Panc1 (cell line): ENCODE measurements around the gene METRN. TPM values are rescaled to one million over a fixed set of nuclear protein-coding genes. Genes with fewer than 3 reads are reported as not detected.

Experiments
- ATAC-seq: fragments of 200-7000 bp; cut with Tn5 transposase; 2 replicates; pipeline ENCODE4 v1.9.1; 2020; ENCODE audit warnings: mild to moderate bottlenecking, moderate library complexity
- BruUV-seq: library from RNA; stranded (reverse); fragments of 400-500 nt; replicated peaks from 2 replicates; lab custom pipeline; 2021; lab: Mats Ljungman, UMichigan
- CTCF ChIA-PET: fragments of 300-600 bp; sonication (Branson Sonifier 250); formaldehyde crosslinking; loops from one replicate; lab custom pipeline; 2022; ENCODE audit warnings: antibody characterized with exemption; lab: Charles Lee
- POLR2A ChIA-PET: fragments of 300-600 bp; sonication (Branson Sonifier 250); formaldehyde crosslinking; loops from one replicate; lab custom pipeline; 2022; ENCODE audit warnings: antibody characterized with exemption; lab: Charles Lee
- DNase-seq: peaks from one replicate; pipeline ENCODE4 v3.0.0-alpha.2; 2010; ENCODE audit warnings: low read depth, low spot score
- H3K27ac ChIP-seq: 2 replicates; pipeline ENCODE4 v1.5.1; 2011; ENCODE audit warnings: mild to moderate bottlenecking, low read length, inconsistent platforms
- H3K27me3 ChIP-seq: fragments of 200-500 bp; sonication (Bioruptor generic); 2 replicates; pipeline ENCODE4 v1.6.0; 2014; ENCODE audit warnings: low read length, inconsistent platforms; ENCODE audit not compliant: control insufficient read depth, insufficient read depth
- H3K36me3 ChIP-seq: fragments of 200-500 bp; sonication (Bioruptor generic); 2 replicates; pipeline ENCODE4 v1.5.1; 2014; ENCODE audit warnings: inconsistent platforms, mild to moderate bottlenecking, low read length, moderate library complexity; ENCODE audit not compliant: control insufficient read depth, insufficient read depth
- H3K4me1 ChIP-seq: 2 replicates; pipeline ENCODE4 v1.5.1; 2011; ENCODE audit warnings: inconsistent platforms, mild to moderate bottlenecking, low read length, moderate library complexity; ENCODE audit not compliant: control insufficient read depth, insufficient read depth
- H3K4me3 ChIP-seq, 2 experiments: 2 replicates each; pipeline ENCODE4 v1.5.1; 2011 to 2012; ENCODE audit warnings: low read depth in 2 of 2, low read length in 2 of 2, mild to moderate bottlenecking in 2 of 2, inconsistent platforms in 1 of 2, moderate library complexity in 1 of 2
- H3K9me3 ChIP-seq: fragments of 200-500 bp; sonication (Bioruptor generic); 2 replicates; pipeline ENCODE4 v1.5.1; 2014; ENCODE audit warnings: low read depth, mild to moderate bottlenecking, inconsistent platforms, low read length, moderate library complexity; ENCODE audit not compliant: control insufficient read depth, insufficient read depth
- POLR2AphosphoS5 ChIP-seq: IDR thresholded peaks from 2 replicates; pipeline ENCODE4 v1.6.1; 2012; ENCODE audit warnings: mild to moderate bottlenecking, low read depth, low read length, moderate library complexity
- SIN3A ChIP-seq: IDR thresholded peaks from 2 replicates; pipeline ENCODE4 v1.6.1; 2012; ENCODE audit warnings: low read depth, mild to moderate bottlenecking, low read length, moderate library complexity, borderline replicate concordance; ENCODE audit not compliant: insufficient read depth
- TCF7L2 ChIP-seq: IDR thresholded peaks from 2 replicates; pipeline ENCODE4 v1.6.1; 2011; ENCODE audit warnings: mild to moderate bottlenecking, low read depth, low read length, inconsistent platforms
- in situ Hi-C: cut with HindIII; loops from 2 replicates; pipeline ENCODE4 v1.10.0; 2016; ENCODE audit warnings: low sequenced_read_pairs, low pct_unique_long_range_greater_than_20kb
- intact Hi-C: fragments of 100-400 bp; cut with micrococcal nuclease; formaldehyde crosslinking; loops from one replicate; pipeline ENCODE4 v1.10.0; 2022; ENCODE audit not compliant: unreplicated experiment
- total RNA-seq: library from RNA; stranded (reverse); gene quantifications from one replicate; pipeline ENCODE4 v1.2.1, GENCODE V29; 2021; ENCODE audit not compliant: unreplicated experiment
- TF ChIP-seq, protein P1 (sequence below), 2 experiments: IDR thresholded peaks; 2 replicates each; pipeline ENCODE4 v1.6.1; 2011 to 2012; ENCODE audit warnings: low read depth in 2 of 2, control low read depth in 1 of 2, low read length in 1 of 2, mild to moderate bottlenecking in 1 of 2, moderate library complexity in 1 of 2; ENCODE audit not compliant: insufficient read depth in 1 of 2
- TF ChIP-seq, protein P2 (sequence below): fragments of 450-650 bp; IDR thresholded peaks from 2 replicates; pipeline ENCODE4 v1.5.1; 2017; ENCODE audit warnings: mild to moderate bottlenecking

The METRN gene
- total RNA-seq, 1 experiment from 2014 or later = 407 TPM

DNA sequence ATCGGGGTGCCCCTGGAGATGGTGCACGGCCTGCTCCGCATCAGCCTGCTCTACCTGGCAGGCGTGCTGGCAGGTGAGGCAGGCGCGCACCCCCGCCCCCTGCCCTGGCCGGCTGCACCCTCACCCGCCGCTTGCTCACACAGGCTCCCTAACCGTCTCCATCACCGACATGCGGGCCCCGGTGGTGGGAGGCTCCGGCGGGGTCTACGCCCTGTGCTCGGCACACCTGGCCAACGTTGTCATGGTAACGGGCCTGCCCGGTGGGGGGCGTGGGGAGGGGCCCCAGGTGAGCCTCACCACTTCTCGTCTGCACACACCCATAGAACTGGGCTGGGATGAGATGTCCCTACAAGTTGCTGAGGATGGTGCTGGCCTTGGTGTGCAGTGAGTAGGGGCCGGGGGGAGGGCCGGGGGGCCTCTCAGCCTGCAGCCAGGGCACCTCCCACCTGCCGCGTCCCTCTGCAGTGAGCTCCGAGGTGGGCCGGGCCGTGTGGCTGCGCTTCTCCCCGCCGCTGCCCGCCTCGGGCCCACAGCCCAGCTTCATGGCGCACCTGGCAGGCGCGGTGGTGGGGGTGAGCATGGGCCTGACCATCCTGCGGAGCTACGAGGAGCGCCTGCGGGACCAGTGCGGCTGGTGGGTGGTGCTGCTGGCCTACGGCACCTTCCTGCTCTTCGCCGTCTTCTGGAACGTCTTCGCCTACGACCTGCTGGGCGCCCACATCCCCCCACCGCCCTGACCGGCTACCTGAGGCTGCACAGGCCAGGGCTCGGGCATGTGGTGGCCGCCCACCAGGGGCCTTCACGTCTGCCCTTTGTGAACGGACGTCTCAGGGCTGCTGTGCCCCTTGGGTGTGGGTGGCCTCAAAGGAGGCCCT, 37.4 kb upstream of the METRN start:
- Histone ChIP-seq H3K36me3 (no peaks in the 10 kb centered on the region), H3K9me3 (no peaks in the 10 kb centered on the region), H3K27me3 (no peaks in the 10 kb centered on the region), H3K4me1 (peaks cover 31% of the 10 kb centered on the region), H3K27ac (no peak overlapping the region), H3K4me3 (no peak overlapping the region)
- ChIA-PET POLR2A (no interaction called here), CTCF (no interaction called here)
- DNase-seq (no peak), ATAC-seq (no peak)
- TF ChIP-seq, protein P1, sequence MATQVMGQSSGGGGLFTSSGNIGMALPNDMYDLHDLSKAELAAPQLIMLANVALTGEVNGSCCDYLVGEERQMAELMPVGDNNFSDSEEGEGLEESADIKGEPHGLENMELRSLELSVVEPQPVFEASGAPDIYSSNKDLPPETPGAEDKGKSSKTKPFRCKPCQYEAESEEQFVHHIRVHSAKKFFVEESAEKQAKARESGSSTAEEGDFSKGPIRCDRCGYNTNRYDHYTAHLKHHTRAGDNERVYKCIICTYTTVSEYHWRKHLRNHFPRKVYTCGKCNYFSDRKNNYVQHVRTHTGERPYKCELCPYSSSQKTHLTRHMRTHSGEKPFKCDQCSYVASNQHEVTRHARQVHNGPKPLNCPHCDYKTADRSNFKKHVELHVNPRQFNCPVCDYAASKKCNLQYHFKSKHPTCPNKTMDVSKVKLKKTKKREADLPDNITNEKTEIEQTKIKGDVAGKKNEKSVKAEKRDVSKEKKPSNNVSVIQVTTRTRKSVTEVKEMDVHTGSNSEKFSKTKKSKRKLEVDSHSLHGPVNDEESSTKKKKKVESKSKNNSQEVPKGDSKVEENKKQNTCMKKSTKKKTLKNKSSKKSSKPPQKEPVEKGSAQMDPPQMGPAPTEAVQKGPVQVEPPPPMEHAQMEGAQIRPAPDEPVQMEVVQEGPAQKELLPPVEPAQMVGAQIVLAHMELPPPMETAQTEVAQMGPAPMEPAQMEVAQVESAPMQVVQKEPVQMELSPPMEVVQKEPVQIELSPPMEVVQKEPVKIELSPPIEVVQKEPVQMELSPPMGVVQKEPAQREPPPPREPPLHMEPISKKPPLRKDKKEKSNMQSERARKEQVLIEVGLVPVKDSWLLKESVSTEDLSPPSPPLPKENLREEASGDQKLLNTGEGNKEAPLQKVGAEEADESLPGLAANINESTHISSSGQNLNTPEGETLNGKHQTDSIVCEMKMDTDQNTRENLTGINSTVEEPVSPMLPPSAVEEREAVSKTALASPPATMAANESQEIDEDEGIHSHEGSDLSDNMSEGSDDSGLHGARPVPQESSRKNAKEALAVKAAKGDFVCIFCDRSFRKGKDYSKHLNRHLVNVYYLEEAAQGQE (IDR thresholded peaks at IDR 0.05; ENCODE audit: insufficient read depth in 1 of 2, low read depth in 2 of 2, low read length in 1 of 2) = no peak
- TF ChIP-seq TCF7L2 = no peak
- TF ChIP-seq SIN3A = no peak
- no peak for TF ChIP-seq POLR2AphosphoS5
- TF ChIP-seq, protein P2, sequence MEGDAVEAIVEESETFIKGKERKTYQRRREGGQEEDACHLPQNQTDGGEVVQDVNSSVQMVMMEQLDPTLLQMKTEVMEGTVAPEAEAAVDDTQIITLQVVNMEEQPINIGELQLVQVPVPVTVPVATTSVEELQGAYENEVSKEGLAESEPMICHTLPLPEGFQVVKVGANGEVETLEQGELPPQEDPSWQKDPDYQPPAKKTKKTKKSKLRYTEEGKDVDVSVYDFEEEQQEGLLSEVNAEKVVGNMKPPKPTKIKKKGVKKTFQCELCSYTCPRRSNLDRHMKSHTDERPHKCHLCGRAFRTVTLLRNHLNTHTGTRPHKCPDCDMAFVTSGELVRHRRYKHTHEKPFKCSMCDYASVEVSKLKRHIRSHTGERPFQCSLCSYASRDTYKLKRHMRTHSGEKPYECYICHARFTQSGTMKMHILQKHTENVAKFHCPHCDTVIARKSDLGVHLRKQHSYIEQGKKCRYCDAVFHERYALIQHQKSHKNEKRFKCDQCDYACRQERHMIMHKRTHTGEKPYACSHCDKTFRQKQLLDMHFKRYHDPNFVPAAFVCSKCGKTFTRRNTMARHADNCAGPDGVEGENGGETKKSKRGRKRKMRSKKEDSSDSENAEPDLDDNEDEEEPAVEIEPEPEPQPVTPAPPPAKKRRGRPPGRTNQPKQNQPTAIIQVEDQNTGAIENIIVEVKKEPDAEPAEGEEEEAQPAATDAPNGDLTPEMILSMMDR = no peak
- intact Hi-C loops = no loop called here
- no TSS peak for BruUV-seq
- in situ Hi-C loops = no loop called here

DNA sequence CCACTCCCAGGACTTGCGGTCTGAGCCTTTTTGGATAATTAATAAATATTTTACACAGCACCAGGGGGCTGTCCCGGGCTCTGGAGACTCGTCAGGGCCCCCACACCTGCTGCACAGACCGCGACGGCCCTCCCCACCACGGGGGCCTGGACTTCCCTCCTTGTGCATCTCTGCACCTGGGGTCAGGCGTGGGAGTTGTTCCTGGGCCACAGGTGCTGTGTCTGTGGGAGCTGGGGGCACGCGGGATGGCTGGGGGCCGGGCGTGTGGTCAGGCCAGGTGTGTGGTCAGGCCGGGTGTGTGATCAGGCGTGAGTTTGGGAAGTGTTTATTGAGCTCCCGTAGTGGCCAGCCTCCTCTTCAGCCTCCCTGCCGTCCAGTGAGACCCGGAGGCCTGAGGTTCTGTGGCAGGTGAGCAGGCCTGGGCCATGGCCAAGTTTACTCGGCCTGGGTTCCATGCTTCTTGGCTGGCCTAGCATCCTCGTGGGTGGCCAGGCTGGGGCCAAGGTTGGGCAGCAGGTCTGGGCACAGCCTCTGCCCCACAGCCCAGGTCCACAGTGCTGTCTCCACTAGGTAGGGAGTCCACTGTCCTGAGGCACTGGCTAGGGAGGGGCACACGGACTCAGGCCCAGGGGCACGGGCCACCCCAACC, 36.6 kb upstream of the METRN start:
- ChIA-PET CTCF (no interaction called here), POLR2A (no interaction called here)
- in situ Hi-C loops = no loop called here
- intact Hi-C loops = no loop called here
- H3K9me3 ChIP-seq = no peaks in the 10 kb centered on the region
- ATAC-seq = no peak
- no peak overlapping the region for H3K4me3 ChIP-seq
- TF ChIP-seq, protein P2 = no peak
- no peak for TF ChIP-seq TCF7L2
- TF ChIP-seq SIN3A = no peak
- TF ChIP-seq, protein P1 (IDR thresholded peaks at IDR 0.05; ENCODE audit: insufficient read depth in 1 of 2, low read depth in 2 of 2, low read length in 1 of 2) = no peak
- no peak for TF ChIP-seq POLR2AphosphoS5
- no peak for DNase-seq
- peaks cover 3% of the 10 kb centered on the region; the same call in 1 of the 2 replicates for H3K36me3 ChIP-seq
- peaks cover 36% of the 10 kb centered on the region for H3K4me1 ChIP-seq
- no peaks in the 10 kb centered on the region for H3K27me3 ChIP-seq
- BruUV-seq = no TSS peak
- peak overlapping the region; percentile 48; the same call in 1 of the 2 replicates for H3K27ac ChIP-seq
